ENCODE data around the gene ZNF566.

Gene ZNF566

DNA sequence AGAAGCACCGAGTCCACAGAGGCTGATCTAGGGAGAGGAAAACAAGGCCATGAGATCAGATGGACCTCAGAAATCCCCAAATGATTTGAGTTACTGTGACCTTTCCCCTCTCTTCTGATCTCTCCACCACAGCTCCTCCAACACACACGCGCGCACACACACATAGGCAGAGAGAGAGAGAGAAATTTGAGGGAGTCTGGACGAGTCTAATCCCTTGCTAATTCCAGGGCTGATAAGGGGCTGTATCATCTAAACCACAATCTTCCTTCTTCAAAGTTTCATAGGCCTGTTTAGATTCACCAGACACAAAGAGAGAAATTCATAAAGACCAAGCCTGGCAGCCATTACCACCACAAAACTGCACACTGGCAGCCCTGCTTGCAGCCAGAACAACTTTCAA lies 79.5 kb downstream of the ZNF566 start (continued):
- TF ChIP-seq CREB5 (CRISPR knock-in tag; IDR thresholded peaks at IDR 0.05; ENCODE audit: low read depth) (no peak), SNAI2 (CRISPR knock-in tag; IDR thresholded peaks at IDR 0.05) (no peak), RARB (CRISPR knock-in tag; IDR thresholded peaks at IDR 0.05) (no peak), ESRRG (CRISPR knock-in tag; IDR thresholded peaks at IDR 0.05) (no peak), GLIS3 (CRISPR knock-in tag; IDR thresholded peaks at IDR 0.05) (no peak), ZC3H10 (CRISPR knock-in tag; IDR thresholded peaks at IDR 0.05) (no peak), ZNF565 (CRISPR knock-in tag; conservative IDR thresholded peaks at IDR 0.05; ENCODE audit: low read depth) (no peak), TCF4 (CRISPR knock-in tag; IDR thresholded peaks at IDR 0.05; ENCODE audit: borderline replicate concordance) (no peak)
- TF ChIP-seq, protein P1, sequence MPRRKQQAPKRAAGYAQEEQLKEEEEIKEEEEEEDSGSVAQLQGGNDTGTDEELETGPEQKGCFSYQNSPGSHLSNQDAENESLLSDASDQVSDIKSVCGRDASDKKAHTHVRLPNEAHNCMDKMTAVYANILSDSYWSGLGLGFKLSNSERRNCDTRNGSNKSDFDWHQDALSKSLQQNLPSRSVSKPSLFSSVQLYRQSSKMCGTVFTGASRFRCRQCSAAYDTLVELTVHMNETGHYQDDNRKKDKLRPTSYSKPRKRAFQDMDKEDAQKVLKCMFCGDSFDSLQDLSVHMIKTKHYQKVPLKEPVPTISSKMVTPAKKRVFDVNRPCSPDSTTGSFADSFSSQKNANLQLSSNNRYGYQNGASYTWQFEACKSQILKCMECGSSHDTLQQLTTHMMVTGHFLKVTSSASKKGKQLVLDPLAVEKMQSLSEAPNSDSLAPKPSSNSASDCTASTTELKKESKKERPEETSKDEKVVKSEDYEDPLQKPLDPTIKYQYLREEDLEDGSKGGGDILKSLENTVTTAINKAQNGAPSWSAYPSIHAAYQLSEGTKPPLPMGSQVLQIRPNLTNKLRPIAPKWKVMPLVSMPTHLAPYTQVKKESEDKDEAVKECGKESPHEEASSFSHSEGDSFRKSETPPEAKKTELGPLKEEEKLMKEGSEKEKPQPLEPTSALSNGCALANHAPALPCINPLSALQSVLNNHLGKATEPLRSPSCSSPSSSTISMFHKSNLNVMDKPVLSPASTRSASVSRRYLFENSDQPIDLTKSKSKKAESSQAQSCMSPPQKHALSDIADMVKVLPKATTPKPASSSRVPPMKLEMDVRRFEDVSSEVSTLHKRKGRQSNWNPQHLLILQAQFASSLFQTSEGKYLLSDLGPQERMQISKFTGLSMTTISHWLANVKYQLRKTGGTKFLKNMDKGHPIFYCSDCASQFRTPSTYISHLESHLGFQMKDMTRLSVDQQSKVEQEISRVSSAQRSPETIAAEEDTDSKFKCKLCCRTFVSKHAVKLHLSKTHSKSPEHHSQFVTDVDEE (CRISPR knock-in tag; IDR thresholded peaks at IDR 0.05) = no peak

DNA sequence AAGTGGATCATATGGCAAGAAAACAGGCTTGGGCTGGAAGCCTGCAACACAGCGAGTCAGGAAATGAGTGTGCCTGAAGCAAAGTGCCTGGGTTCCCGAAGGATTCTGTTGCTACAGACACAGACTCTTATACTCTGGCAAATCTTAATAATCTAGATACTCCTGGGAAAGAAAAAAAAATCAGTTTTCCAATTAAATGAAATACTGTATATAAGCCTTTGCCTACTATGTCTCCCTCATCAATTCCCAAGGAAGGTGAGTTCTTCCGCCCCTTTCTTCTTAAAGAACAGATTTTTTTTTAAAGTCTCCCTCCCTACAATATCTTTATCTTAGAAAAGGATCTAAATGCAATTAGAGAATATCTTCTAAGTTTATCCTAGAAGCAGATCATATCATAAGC lies 81.3 kb downstream of the ZNF566 start:
- TF ChIP-seq CSRNP3 (CRISPR knock-in tag; IDR thresholded peaks at IDR 0.05) (no peak), TOX (CRISPR knock-in tag; IDR thresholded peaks at IDR 0.05; ENCODE audit: borderline replicate concordance) (no peak), ZNF8 (CRISPR knock-in tag; IDR thresholded peaks at IDR 0.05) (no peak), PATZ1 (CRISPR knock-in tag; IDR thresholded peaks at IDR 0.05; ENCODE audit: borderline replicate concordance) (no peak), ZNF70 (CRISPR knock-in tag; IDR thresholded peaks at IDR 0.05) (no peak), OSR1 (CRISPR knock-in tag; IDR thresholded peaks at IDR 0.05) (no peak), PPARA (CRISPR knock-in tag; IDR thresholded peaks at IDR 0.05; ENCODE audit: borderline replicate concordance) (no peak), ZFP3 (CRISPR knock-in tag; IDR thresholded peaks at IDR 0.05) (no peak), ZNF565 (CRISPR knock-in tag; conservative IDR thresholded peaks at IDR 0.05; ENCODE audit: low read depth) (no peak), BACH2 (CRISPR knock-in tag; IDR thresholded peaks at IDR 0.05; ENCODE audit: borderline replicate concordance) (no peak)
- ATAC-seq = no peak

DNA sequence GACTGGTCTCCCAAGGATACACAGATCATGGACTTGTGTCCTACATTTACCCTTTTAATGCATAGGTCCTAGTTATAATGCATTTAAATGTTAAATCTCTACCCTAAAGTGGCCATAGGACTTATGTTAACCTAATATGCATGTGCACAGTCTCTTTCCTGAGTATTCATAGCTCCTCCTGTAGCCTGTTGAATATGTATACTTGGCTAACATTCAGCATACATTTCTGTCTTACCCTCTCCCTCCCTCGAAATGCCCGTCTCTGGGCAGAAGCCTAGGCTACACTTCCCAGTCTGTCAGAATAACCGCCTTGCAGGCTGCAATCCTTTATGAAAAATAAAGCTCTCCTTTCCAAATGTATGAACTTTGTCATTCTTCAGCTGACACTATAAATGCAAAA lies 84.9 kb downstream of the ZNF566 start:
- ATAC-seq = no peak
- no peak for TF ChIP-seq TOX (CRISPR knock-in tag; IDR thresholded peaks at IDR 0.05; ENCODE audit: borderline replicate concordance)
- no peak for TF ChIP-seq OSR1 (CRISPR knock-in tag; IDR thresholded peaks at IDR 0.05)
- TF ChIP-seq PPARA (CRISPR knock-in tag; IDR thresholded peaks at IDR 0.05; ENCODE audit: borderline replicate concordance) = no peak
- TF ChIP-seq RARB (CRISPR knock-in tag; IDR thresholded peaks at IDR 0.05) = no peak
- no peak for TF ChIP-seq PATZ1 (CRISPR knock-in tag; IDR thresholded peaks at IDR 0.05; ENCODE audit: borderline replicate concordance)
- TF ChIP-seq ZFP30 (CRISPR knock-in tag; IDR thresholded peaks at IDR 0.05) = no peak
- no peak for TF ChIP-seq ZNF565 (CRISPR knock-in tag; conservative IDR thresholded peaks at IDR 0.05; ENCODE audit: low read depth)
- TF ChIP-seq BACH2 (CRISPR knock-in tag; IDR thresholded peaks at IDR 0.05; ENCODE audit: borderline replicate concordance) = no peak
- TF ChIP-seq CREB5 (CRISPR knock-in tag; IDR thresholded peaks at IDR 0.05; ENCODE audit: low read depth) = no peak
- no peak for TF ChIP-seq POU6F1 (CRISPR knock-in tag; IDR thresholded peaks at IDR 0.05; ENCODE audit: borderline replicate concordance, low read depth)
- TF ChIP-seq ZNF70 (CRISPR knock-in tag; IDR thresholded peaks at IDR 0.05) = no peak
- no peak for TF ChIP-seq ZC3H10 (CRISPR knock-in tag; IDR thresholded peaks at IDR 0.05)
- TF ChIP-seq CSRNP3 (CRISPR knock-in tag; IDR thresholded peaks at IDR 0.05) = no peak
- no peak for TF ChIP-seq ISL1 (CRISPR knock-in tag; IDR thresholded peaks at IDR 0.05)
- TF ChIP-seq ARNTL (CRISPR knock-in tag; IDR thresholded peaks at IDR 0.05; ENCODE audit: borderline replicate concordance, low read depth) = no peak
- no peak for TF ChIP-seq ZNF8 (CRISPR knock-in tag; IDR thresholded peaks at IDR 0.05)
- no peak for TF ChIP-seq SNAI2 (CRISPR knock-in tag; IDR thresholded peaks at IDR 0.05)
